HUES6 (cell line): Measurements from ENCODE around the gene APOBR.
"Not testable (repeated sequence)": the region's sequence is repeated elsewhere in the genome, so short reads cannot be mapped to it uniquely, and the experiment has no call there.

Experiments
- H3K27ac ChIP-seq: 2 replicates; pipeline ENCODE4 v1.7.0; 2013; ENCODE audit warnings: low read depth, mild to moderate bottlenecking, low read length, inconsistent platforms
- H3K27me3 ChIP-seq: 2 replicates; pipeline ENCODE4 v1.6.1; 2013; ENCODE audit warnings: low read length; ENCODE audit not compliant: control insufficient read depth, insufficient read depth
- H3K36me3 ChIP-seq: 2 replicates; pipeline ENCODE4 v1.6.1; 2013; ENCODE audit warnings: low read length; ENCODE audit not compliant: control insufficient read depth, insufficient read depth
- H3K4me1 ChIP-seq: 2 replicates; pipeline ENCODE4 v1.6.1; 2013; ENCODE audit warnings: low read length; ENCODE audit not compliant: control insufficient read depth, insufficient read depth
- H3K4me3 ChIP-seq: 2 replicates; pipeline ENCODE4 v1.5.1; 2013; ENCODE audit warnings: low read depth, low read length
- H3K9ac ChIP-seq: one replicate; pipeline ENCODE4 v1.6.1; 2013; ENCODE audit warnings: mild to moderate bottlenecking, low read length
- H3K9me3 ChIP-seq: 2 replicates; pipeline ENCODE4 v1.6.1; 2013; ENCODE audit warnings: low read depth, low read length; ENCODE audit not compliant: control insufficient read depth, insufficient read depth

The APOBR gene

DNA sequence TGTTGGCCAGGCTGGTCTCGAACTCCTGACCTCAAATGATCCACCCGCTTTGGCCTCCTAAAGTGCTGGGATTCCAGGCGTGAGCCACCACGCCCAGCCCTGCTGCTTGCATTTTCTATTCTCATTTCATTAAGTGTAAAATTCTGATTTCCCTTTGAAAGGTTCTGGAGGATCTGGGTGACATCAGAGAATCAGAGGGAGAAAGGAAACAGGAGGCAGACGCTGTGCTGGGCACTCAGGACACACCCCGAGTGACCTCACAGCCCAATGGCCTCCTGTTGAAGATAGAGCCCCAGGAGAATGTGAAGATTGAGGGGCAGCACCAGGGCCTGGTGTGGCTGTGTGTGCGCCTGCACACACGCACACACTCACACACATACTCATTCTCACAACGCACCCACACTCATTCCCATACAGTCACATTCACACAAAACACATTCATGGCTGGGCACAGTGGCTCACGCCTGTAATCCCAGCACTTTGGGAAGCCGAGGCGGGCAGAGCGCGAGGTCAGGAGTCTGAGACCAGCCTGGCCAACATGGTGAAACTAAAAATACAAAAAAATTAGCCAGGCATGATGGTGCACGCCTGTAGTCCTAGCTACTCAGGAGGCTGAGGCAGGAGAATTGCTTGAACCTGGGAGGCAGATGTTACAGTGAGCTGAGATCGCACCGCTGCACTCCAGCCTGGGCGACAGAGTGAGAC, 6.2 kb downstream of the APOBR start:
- H3K36me3 ChIP-seq, H3K27ac ChIP-seq, H3K27me3 ChIP-seq, H3K4me1 ChIP-seq, H3K4me3 ChIP-seq, H3K9me3 ChIP-seq, H3K9ac ChIP-seq: not testable (repeated sequence)

- Histone ChIP-seq H3K27me3 (peaks cover 6% of the 10 kb centered on the region; the same call in 1 of the 2 replicates), H3K4me1 (no peaks in the 10 kb centered on the region), H3K9me3 (no peaks in the 10 kb centered on the region), H3K9ac (no peak overlapping the region), H3K27ac (no peak overlapping the region), H3K36me3 (no peaks in the 10 kb centered on the region), H3K4me3 (no peak overlapping the region)
Observed at GRCh38 chr16:28501258-28502232, 7.1 kb downstream of the APOBR start.

GRCh38 chr16:28502290-28502689, 7.8 kb downstream of the APOBR start:
- Histone ChIP-seq H3K9ac (no peak overlapping the region), H3K4me3 (no peak overlapping the region), H3K4me1 (no peaks in the 10 kb centered on the region), H3K36me3 (no peaks in the 10 kb centered on the region), H3K27ac (no peak overlapping the region), H3K9me3 (no peaks in the 10 kb centered on the region), H3K27me3 (peaks cover 6% of the 10 kb centered on the region; the same call in 1 of the 2 replicates)

GRCh38 chr16:28503470-28504259, 9.2 kb downstream of the APOBR start:
- H3K36me3 ChIP-seq: no peaks in the 10 kb centered on the region

GRCh38 chr16:28504707-28505404, 10.4 kb downstream of the APOBR start:
- Histone ChIP-seq H3K9me3 (no peaks in the 10 kb centered on the region), H3K36me3 (no peaks in the 10 kb centered on the region), H3K27me3 (peaks cover 6% of the 10 kb centered on the region; the same call in 1 of the 2 replicates), H3K27ac (no peak overlapping the region), H3K9ac (no peak overlapping the region), H3K4me1 (no peaks in the 10 kb centered on the region), H3K4me3 (no peak overlapping the region)

More at GRCh38 chr16:28503470-28504259, 9.2 kb downstream of the APOBR start:
- H3K27ac ChIP-seq: no peak overlapping the region
- no peaks in the 10 kb centered on the region for H3K4me1 ChIP-seq
- H3K9ac ChIP-seq: no peak overlapping the region
- no peaks in the 10 kb centered on the region for H3K9me3 ChIP-seq
- no peak overlapping the region for H3K4me3 ChIP-seq
- peaks cover 6% of the 10 kb centered on the region; the same call in 1 of the 2 replicates for H3K27me3 ChIP-seq

- Histone ChIP-seq H3K9ac (no peak overlapping the region), H3K36me3 (no peaks in the 10 kb centered on the region), H3K27me3 (peaks cover 6% of the 10 kb centered on the region; the same call in 1 of the 2 replicates), H3K27ac (no peak overlapping the region), H3K9me3 (no peaks in the 10 kb centered on the region), H3K4me1 (no peaks in the 10 kb centered on the region), H3K4me3 (no peak overlapping the region)
Observed at GRCh38 chr16:28505489-28506137, 11.2 kb downstream of the APOBR start.

DNA sequence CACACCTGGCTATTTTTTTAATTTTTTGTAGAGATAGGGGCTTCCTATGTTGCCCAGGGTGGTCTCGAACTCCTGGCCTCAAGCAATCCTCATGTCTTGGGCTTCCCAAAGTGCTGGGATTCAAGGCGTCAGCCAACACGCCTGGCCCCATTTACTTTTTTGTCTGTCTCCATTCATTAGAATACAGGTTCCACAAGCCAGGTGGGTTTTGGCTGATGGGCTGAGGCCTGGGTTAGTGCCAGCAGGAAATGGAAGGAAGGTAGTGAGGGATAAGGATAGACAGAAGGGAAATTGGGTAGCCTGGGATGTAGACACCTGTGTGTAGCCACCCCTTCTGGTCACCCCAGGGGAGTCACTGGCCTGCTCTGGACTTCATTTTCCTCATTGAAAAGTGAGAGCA, 16.6 kb downstream of the APOBR start:
- no peak overlapping the region for H3K9ac ChIP-seq
- H3K9me3 ChIP-seq: no peaks in the 10 kb centered on the region
- no peaks in the 10 kb centered on the region for H3K4me1 ChIP-seq
- peaks cover 2% of the 10 kb centered on the region; the same call in 1 of the 2 replicates for H3K27me3 ChIP-seq
- H3K27ac ChIP-seq: no peak overlapping the region
- no peaks in the 10 kb centered on the region for H3K36me3 ChIP-seq
- no peak overlapping the region for H3K4me3 ChIP-seq

DNA sequence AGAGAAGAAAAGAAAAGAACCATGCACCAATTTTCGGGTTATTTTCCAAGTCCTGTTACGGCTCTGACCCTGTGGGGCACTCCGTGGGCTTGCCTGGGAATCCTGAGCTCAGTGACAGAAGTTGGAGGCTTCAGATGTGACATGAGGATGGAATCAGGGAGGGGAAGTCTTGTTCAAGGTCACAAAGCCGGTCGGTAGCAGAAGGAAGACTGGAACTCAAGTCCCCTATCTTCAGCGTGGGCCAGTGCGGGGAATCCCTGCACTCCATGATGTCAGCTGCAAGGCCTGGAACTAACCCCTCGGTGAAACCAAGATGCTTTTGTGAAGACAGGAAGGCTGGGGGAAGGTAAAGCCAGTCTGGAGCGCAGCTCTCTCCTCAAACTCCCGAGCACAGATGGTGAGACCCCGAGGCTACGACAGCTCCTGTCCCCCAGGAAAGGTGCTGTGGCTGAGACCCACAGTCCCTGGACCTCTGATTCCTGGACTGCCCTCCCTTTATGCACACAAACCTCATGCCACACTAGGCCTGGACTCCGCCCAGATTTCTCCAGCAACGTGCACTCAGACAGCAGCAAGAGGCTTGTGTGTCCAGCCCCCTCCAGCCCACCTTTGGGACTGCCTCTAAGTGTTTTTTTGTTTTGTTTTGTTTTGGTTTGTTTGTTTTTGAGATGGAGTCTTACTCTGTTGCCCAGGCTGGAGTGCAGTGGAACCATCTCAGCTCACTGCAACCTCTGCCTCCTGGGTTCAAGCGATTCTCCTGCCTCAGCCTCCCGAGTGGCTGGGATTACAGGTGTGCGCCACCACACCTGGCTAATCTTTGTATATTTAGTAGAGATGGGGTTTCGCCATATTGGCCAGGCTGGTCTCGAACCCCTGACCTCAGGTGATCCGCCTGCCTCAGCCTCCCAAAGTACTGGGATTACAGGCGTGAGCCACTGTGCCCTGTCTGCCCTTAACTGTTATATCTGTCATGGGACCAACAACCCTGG, 17.7 kb downstream of the APOBR start:
- Histone ChIP-seq H3K4me1 (no peaks in the 10 kb centered on the region), H3K9me3 (no peaks in the 10 kb centered on the region), H3K4me3 (no peak overlapping the region), H3K36me3 (no peaks in the 10 kb centered on the region), H3K27me3 (no peaks in the 10 kb centered on the region), H3K9ac (no peak overlapping the region), H3K27ac (no peak overlapping the region)

DNA sequence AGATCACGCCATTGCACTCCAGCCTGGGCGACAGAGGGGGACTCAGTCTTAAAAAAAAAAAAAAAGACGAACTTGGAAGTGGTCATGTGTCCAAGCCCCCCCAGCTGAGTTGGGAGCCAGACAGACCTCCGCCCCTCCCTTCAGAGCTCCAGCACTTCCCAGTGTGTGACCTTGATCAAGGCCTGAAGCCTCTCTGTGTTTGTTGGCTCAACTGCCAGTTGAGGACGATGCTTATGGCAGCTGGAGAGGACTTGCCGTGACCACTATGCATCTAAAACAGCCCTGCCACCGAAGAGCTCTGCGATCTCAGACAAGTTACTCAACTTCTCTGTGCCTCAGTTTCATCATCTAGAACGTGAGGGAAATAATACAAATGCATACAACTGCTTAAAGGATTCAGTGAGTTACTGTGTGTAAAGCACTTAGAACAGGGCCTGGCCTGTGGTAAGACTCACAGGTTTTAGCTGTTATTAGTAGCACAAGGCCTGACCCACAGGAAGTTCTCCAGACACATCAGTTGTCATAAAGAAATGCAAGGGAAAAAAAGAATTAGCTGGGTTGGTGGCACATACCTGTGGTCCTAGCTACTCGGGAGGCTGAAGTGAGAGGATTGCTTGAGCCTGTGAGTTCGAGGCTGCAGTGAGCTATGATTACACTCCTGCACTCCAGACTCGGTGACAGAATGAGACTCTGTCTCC, 19.2 kb downstream of the APOBR start:
- Histone ChIP-seq H3K27me3 (no peaks in the 10 kb centered on the region), H3K9me3 (no peaks in the 10 kb centered on the region), H3K27ac (no peak overlapping the region), H3K4me3 (no peak overlapping the region), H3K9ac (no peak overlapping the region), H3K4me1 (no peaks in the 10 kb centered on the region), H3K36me3 (no peaks in the 10 kb centered on the region)
